ENCODE results near the gene OTOG. TPM values are rescaled to one million over a fixed set of nuclear protein-coding genes. Genes with fewer than 3 reads are reported as not detected.

The OTOG gene
- total RNA-seq, 1 donor from 2014 or later = not detected

- Histone ChIP-seq H3K4me3 (no peak overlapping the region), H3K36me3 (no peaks in the 10 kb centered on the region), H3K4me1 (no peaks in the 10 kb centered on the region), H3K9me3 (no peaks in the 10 kb centered on the region), H3K27me3 (no peaks in the 10 kb centered on the region), H3K27ac (no peak overlapping the region)
- DNase-seq (ENCODE audit: low spot score in 2 of 2) = no peak
- TF ChIP-seq CTCF (IDR thresholded peaks at IDR 0.05) = no peak
- intact Hi-C loops (cut with DNase I) = no loop called here
Measured at GRCh38 chr11:17686231-17686980, 139.3 kb downstream of the OTOG start.

- Histone ChIP-seq H3K4me3 (no peak overlapping the region), H3K27me3 (no peaks in the 10 kb centered on the region), H3K27ac (no peak overlapping the region), H3K36me3 (no peaks in the 10 kb centered on the region), H3K9me3 (no peaks in the 10 kb centered on the region), H3K4me1 (no peaks in the 10 kb centered on the region)
- DNase-seq (ENCODE audit: low spot score in 2 of 2) = no peak
- intact Hi-C loops (cut with DNase I) = no loop called here
- no peak for TF ChIP-seq CTCF (IDR thresholded peaks at IDR 0.05)
Measured at GRCh38 chr11:17687946-17688670, 141.0 kb downstream of the OTOG start.

- Histone ChIP-seq H3K27me3 (peaks cover 6% of the 10 kb centered on the region), H3K27ac (no peak overlapping the region), H3K4me3 (no peak overlapping the region), H3K4me1 (no peaks in the 10 kb centered on the region), H3K9me3 (no peaks in the 10 kb centered on the region), H3K36me3 (no peaks in the 10 kb centered on the region)
- DNase-seq (ENCODE audit: low spot score in 2 of 2) = no peak
- intact Hi-C loops (cut with DNase I) = no loop called here
- TF ChIP-seq CTCF (IDR thresholded peaks at IDR 0.05) = no peak
Measured at GRCh38 chr11:17691550-17691949, 144.5 kb downstream of the OTOG start.

GRCh38 chr11:17691976-17692375 lies 144.9 kb downstream of the OTOG start:
- H3K27me3 ChIP-seq = peaks cover 6% of the 10 kb centered on the region
- TF ChIP-seq CTCF (IDR thresholded peaks at IDR 0.05) = no peak
- intact Hi-C loops (cut with DNase I) = no loop called here

GRCh38 chr11:17692931-17693330 lies 145.9 kb downstream of the OTOG start:
- intact Hi-C loops (cut with DNase I) = no loop called here
- H3K4me3 ChIP-seq = no peak overlapping the region

More at GRCh38 chr11:17691976-17692375, 144.9 kb downstream of the OTOG start:
- H3K4me3 ChIP-seq = no peak overlapping the region
- no peak for DNase-seq (ENCODE audit: low spot score in 2 of 2)
- H3K36me3 ChIP-seq = no peaks in the 10 kb centered on the region
- H3K9me3 ChIP-seq = no peaks in the 10 kb centered on the region
- no peaks in the 10 kb centered on the region for H3K4me1 ChIP-seq
- no peak overlapping the region for H3K27ac ChIP-seq

More at GRCh38 chr11:17692931-17693330, 145.9 kb downstream of the OTOG start:
- Histone ChIP-seq H3K27me3 (peaks cover 6% of the 10 kb centered on the region), H3K36me3 (no peaks in the 10 kb centered on the region), H3K9me3 (no peaks in the 10 kb centered on the region), H3K27ac (no peak overlapping the region), H3K4me1 (no peaks in the 10 kb centered on the region)
- no peak for TF ChIP-seq CTCF (IDR thresholded peaks at IDR 0.05)
- no peak for DNase-seq (ENCODE audit: low spot score in 2 of 2)

Data from ascending aorta (tissue), 2 donors.